ENCODE results near the gene SKP1. TPM values are rescaled to one million over a fixed set of nuclear protein-coding genes. Genes with fewer than 3 reads are reported as not detected.
A peak's percentile ranks its signal among the peaks of the same experiment; 100 is the strongest.

Gene SKP1
- total RNA-seq, 4 donors from 2014 or later: 121 to 219 (median 211) TPM

DNA sequence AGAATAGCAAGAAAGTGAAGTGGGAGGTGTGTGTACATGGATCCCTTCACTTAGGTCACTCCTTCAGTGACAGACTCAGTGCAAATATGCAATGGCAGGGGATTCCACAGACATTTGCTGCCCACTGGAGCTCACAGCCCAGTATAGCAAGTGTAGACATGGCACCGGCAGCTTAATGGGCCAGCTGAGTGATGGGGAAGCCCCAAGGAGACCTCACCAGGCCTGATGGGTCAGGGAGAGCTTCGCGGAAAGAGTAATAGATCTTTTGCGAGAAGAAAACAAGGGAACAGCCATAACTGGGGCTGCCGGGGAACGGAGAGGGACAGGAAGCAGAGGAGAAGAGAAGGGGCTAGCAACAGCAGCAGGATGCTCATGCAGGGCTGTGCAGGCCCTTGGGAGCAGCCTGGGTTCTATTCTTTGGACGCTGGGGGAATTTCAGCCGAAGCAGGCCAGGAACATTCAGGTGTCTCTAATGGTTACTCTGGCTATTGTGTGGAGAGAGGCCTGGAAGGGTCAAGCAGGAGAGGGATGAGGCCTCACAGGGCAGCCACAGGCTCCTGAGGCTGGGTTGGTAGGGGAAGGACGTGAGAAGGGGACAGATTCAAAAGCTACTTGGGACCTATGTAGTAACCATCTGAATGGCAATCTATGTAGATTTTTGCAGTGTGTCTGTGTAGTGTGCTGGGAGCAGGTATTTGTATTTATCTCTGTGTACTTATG, 35.3 kb downstream of the SKP1 start:
- DNase-seq (ENCODE audit: low spot score) (peak; percentile 19), ATAC-seq (ENCODE audit: low FRiP score) (no peak)
- TF ChIP-seq, protein P1, sequence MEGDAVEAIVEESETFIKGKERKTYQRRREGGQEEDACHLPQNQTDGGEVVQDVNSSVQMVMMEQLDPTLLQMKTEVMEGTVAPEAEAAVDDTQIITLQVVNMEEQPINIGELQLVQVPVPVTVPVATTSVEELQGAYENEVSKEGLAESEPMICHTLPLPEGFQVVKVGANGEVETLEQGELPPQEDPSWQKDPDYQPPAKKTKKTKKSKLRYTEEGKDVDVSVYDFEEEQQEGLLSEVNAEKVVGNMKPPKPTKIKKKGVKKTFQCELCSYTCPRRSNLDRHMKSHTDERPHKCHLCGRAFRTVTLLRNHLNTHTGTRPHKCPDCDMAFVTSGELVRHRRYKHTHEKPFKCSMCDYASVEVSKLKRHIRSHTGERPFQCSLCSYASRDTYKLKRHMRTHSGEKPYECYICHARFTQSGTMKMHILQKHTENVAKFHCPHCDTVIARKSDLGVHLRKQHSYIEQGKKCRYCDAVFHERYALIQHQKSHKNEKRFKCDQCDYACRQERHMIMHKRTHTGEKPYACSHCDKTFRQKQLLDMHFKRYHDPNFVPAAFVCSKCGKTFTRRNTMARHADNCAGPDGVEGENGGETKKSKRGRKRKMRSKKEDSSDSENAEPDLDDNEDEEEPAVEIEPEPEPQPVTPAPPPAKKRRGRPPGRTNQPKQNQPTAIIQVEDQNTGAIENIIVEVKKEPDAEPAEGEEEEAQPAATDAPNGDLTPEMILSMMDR (IDR thresholded peaks at IDR 0.05): no peak

DNA sequence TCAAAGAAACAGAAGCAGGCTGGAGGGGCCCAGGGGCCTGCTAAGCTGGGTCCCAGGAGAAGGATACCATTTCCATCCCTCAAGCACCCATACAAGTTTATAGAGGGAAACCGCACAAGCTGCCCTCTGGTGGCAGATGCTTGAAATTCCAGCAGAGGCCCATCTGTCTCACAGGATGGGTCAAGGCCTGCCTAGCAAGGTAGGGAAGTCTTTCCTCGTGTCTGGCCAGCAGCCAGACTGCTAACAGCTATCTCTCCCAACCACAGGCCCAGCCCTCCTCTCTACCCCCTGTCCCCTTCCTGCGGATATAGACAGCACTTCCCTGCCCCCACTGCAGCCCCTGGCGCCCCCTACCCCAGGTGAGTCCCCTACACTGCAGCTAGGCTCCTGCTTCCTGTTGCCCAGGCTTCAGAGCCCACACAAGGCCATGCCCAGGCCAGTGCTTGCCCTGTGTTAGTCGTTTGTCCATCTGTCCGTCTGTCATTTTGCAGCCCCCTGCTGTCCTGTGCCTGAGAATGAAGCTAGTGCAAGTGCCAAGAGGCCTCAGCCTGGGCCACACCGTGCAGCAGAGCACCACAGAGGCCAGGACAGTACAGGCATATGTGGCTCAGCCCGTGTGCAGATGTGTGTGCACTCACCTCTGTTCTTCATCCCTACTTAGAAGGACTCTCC, 36.1 kb downstream of the SKP1 start:
- ATAC-seq (ENCODE audit: low FRiP score): peak; percentile 29
- DNase-seq (ENCODE audit: low spot score): peak; percentile 27
- TF ChIP-seq, protein P1 (IDR thresholded peaks at IDR 0.05): peak in 1 of 3 donors; percentile 35

DNA sequence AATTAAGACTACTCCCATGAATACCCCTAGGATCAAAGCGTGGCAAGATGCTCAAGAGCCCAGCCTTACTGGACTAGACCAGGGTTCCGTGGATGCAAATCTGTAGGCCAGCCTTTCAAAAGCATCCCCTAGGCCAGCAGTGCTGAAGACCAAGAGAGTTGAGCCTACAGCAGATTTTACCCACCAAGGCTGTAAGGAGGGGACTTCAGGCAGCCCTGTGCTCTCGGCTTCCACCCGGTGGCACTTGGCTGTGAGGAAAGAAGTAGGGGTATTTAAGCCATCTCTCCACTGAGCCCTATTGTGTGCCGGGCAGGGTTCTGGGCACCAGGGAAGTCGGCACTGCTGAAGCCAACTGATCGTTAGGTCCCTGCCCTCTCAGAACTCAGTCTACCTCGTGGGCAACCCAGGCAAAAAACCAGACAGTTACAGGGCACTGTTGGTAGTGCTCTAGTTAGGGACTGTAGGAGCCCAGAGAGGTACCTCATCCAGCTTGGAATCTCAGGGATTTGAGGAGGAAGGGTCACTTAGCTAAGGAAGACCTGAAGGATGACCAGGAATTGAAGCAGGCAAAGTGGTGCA, 36.8 kb downstream of the SKP1 start:
- ATAC-seq (ENCODE audit: low FRiP score) (no peak), DNase-seq (ENCODE audit: low spot score) (peak; percentile 6)
- TF ChIP-seq, protein P1 (IDR thresholded peaks at IDR 0.05): no peak

DNA sequence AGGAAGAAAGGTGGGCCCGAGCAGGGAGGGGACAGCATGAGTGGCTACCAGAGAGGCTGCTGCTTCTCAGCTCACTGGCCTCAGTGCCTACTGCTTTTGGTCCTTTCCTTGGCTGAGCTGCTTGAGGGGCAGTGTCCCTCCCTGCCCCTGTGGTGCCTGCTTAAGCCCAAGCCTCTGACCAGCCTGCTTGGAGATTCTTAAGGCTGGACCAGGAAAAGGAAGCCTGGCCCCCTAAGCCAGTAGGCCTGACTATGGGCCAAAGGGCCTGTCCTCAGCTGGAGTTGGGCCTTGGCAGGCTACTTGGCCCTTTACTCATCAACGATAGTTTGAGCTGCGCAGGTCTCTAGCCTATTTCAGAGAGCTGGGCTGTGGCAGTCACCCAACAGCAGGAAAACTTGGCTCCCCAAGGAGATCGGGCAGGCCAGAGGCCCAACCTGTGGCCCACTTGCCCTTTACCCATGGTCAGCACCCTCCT, 37.3 kb downstream of the SKP1 start:
- DNase-seq (ENCODE audit: low spot score) (peak; percentile 15), ATAC-seq (ENCODE audit: low FRiP score) (no peak)
- TF ChIP-seq, protein P1 (IDR thresholded peaks at IDR 0.05): no peak

DNA sequence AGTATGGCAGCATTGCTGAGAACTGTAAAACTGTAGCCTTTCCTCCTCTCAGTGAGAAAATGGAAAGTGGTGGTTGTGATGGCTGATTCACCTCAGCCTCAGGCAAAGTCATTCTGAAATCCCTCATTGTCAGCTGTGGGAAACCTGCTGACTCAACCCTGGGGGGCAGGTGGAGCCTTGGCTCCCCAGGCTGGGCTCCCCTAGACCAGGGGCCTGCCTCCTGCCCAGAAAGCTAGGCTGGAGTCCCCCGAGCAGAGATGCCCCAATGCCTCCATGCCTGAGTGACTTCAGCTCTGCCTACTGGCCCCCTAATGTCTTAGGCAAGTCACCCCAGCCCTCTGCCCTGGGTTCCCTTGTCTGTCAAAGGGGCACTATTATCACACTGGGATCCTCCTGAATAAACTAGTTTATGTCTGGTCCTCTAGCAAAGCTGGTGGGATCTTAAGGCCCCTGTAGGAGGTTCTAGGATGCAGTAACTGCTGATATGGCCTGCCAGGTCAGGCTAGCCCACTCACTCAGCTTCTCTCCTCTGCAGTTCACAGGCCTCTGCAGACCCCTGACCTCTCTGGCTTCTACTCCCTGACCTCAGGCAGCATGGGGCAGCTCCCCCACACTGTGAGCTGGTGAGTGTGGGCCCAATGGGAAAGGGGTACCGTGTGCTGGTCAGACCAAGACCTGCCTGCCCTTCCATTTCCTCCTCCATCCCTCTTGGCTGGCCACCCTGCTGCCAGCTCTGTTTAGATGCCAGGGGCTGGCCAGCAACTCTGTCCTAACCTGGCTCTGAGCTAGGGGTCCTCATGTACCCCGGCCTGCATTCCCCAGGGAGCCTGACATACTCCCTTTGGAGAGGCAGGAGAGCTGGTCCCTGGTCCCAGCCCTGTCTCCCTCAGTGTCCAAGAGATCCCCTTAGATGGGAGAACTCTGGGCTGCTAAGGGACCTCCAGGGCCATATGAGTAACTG, 38.1 kb downstream of the SKP1 start:
- TF ChIP-seq, protein P1 (IDR thresholded peaks at IDR 0.05): no peak
- peak; percentile 20 for DNase-seq (ENCODE audit: low spot score)
- ATAC-seq (ENCODE audit: low FRiP score): no peak

DNA sequence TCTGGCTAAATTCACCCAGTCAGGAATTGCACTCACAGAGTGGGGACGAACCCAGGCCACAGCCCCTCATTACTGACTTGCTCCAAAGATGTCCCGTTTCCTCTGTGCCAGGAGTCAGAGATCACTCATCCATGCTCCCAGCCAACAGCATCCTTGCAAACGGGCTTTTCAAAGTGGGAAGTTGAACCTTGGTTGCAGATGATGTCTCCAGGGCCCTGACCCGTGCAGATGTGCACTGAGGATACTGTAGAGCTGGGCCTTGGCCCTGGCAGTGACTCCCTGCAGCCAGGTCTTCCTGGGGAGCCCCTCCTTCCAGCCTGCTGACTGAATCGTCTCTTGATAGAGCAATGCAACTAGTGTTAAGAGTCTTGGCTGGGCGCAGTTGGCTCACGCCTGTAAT, 40.0 kb downstream of the SKP1 start:
- no peak for ATAC-seq (ENCODE audit: low FRiP score)

More for the DNA sequence above, 40.0 kb downstream of the SKP1 start:
- TF ChIP-seq, protein P1 (IDR thresholded peaks at IDR 0.05): no peak
- DNase-seq (ENCODE audit: low spot score): peak; percentile 15
